T follicular helper cell (primary cell): Measurements from ENCODE around the gene CENPN.

Source experiments
- DNase-seq: peaks from one replicate; pipeline ENCODE4 v3.0.0-alpha.2; 2020; ENCODE audit warnings: low read depth
- total RNA-seq, 2 experiments: gene quantifications; one replicate each; lab custom pipeline; 2026; lab: John Stamatoyannopoulos, UW

Gene CENPN, protein sequence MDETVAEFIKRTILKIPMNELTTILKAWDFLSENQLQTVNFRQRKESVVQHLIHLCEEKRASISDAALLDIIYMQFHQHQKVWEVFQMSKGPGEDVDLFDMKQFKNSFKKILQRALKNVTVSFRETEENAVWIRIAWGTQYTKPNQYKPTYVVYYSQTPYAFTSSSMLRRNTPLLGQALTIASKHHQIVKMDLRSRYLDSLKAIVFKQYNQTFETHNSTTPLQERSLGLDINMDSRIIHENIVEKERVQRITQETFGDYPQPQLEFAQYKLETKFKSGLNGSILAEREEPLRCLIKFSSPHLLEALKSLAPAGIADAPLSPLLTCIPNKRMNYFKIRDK
- 5.8 to 26.8 reads per million in 2 experiments for total RNA-seq

DNA sequence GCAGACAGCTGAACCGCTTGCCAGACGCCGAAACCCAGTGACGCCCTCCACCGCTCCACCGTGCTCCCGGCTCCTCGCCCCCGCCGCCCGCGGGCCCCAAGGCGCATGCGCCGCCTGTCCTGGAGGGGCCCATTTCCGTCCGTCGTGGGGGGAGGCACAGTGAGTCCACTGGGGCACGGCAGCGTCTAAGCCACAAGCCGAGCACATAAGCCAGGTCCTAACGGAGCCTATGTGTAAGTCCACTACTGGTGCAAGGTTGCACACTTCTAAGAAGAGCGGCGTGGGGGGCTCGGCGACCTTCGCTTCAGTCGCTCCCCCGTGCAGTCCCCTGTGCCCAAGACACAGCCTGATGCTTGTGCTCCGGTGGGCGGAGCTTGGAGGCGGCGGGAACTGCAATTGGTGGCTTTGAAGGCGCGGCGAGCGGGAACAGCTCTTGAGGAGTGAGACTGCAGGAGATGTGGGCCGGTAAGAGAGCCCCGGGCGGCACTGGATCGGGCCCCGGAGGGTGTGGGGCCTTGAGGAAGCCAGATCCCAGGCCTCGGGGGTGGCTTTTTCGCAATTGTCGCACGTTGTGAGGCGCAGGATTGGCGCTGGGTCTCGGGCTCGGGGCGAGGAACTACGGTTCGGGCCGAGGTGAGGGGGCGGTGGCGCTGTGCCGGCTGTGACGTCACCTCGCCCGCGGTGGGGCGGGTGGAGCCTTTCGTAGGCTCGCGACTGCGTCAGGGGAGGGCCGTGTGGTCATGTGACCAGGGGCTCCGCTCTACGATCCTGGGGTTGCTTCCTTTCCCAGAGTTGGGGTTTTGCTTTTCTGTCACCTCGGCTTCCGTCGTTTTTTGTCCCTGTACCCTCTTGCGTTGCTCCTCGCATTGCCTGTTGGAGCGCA, at the start of gene CENPN, which contains the start of gene CMC2:
Gene CENPN, plus strand, starts transcription at position 402 of the 883 bp plus-strand sequence. CDS start 4,726 bp downstream, outside the sequence.
Gene CMC2, minus strand, starts transcription at position 73 of the 883 bp plus-strand sequence. CDS start 9,491 bp downstream, outside the sequence.
- peak; percentile 96 for DNase-seq

- no peak for DNase-seq
Measured at GRCh38 chr16:80958284-80958683, 48.7 kb upstream of the CENPN start.

DNA sequence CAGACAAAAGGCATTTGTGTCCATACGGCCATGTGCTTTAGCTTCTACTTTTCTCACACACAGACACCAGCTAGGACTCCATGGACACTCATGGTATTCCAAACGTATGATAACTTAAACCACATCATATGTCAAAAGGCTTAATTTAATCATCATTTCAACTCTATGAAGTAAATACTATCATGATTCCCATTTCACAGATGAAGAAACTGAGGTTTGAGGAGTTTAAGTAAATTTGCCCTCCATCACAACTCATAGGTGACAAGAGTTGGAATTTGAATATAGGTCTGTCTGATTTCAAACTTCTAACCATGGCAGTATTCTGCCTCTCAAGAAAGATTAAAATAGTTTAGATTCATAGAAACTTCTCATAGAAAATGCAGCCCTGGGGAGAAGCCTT, 44.1 kb upstream of the CENPN start:
- DNase-seq: no peak

GRCh38 chr16:80964351-80964750, 42.7 kb upstream of the CENPN start:
- no peak for DNase-seq

DNA sequence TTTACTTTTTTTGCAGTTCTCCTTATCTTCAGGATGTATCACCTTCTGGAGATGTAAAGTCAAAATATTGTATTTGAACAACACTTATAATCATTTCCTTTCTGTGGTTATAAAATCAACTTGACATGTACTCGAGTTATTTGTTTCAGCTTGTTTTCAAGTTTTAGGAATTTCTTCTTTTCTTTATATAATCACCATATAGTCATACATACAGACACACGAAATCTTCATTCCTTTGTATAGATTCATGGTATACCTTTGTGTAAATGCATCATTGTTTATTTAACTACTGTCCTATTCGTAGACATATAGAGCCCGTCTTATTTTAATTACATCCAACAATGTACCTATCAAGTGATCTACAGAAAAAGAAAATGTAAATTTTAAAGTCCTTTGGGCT, 40.4 kb upstream of the CENPN start:
- no peak for DNase-seq

DNA sequence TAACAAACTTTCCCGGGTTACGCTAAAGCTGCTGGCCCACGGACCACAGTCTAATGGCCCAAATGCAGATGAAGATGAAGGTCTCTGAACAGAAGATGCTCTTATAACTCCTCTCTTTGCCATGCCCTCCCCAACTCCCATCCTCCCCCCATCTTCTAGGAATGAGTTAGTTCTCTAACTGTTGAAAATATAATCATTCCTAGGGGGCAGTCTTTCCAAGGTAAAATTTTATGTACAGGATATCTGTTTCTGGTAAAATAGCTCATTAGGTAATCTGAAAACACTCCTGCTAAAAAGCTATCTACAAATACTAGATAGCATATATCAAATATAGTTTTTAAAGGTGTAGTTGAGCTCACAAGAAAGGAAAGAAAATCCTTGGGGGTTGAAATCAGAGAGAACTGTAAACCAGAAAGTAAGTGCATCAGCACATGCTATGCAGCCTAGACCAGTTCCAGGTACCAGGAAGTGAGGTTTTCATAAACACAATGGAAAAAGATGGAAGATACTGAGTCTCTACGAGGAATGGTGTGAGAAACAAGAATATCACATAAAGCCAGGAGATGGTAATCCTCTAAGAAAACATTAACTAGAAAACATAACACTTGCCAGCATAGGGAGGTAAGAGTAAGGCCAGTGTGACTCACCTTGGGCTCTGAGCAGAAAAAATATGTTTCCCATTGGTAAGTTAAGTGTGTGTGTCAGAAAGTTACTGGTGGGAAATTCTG, 38.5 kb upstream of the CENPN start:
- DNase-seq: no peak

DNA sequence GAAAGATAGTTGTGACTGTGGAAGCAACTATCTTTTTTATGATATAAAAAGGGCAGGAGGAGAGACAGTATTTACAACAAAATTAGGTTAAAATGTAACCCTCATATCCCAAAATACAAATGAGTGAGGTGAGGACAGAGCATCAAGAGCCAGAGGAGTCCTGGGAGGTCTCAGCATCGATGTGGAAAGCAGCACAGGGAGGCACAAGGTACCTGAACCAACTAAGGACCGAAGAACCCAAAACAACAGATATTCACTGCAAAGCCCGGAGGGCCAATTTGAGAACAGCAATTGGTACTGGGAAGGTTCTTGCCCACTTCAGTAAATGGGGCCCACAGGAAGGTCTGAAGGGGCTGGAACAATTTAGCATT, 37.9 kb upstream of the CENPN start:
- DNase-seq: no peak

- no peak for DNase-seq
Measured at GRCh38 chr16:80971819-80972218, 35.2 kb upstream of the CENPN start.

- no peak for DNase-seq
Measured at GRCh38 chr16:80972611-80973010, 34.4 kb upstream of the CENPN start.

DNA sequence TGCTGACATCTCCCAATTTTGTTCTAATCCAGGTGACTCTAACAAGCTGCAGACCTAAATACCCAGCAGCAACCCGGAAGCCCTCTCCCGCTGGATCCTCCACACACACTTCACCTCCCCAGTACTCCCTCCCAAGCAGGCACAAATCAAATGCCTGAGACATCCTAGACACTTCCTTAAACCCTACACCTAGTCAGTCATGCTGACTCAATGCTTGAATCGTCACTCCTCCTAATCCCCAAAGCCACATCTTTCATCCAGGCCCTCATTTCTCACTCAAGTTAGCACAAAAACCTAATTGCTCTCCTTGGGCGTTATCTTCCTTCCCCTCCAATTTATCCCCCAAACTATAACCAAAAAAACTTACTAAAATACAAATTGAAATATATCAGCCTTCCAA, 33.0 kb upstream of the CENPN start:
- DNase-seq: no peak

- DNase-seq: no peak
Measured at GRCh38 chr16:80974649-80975376, 32.2 kb upstream of the CENPN start.

DNA sequence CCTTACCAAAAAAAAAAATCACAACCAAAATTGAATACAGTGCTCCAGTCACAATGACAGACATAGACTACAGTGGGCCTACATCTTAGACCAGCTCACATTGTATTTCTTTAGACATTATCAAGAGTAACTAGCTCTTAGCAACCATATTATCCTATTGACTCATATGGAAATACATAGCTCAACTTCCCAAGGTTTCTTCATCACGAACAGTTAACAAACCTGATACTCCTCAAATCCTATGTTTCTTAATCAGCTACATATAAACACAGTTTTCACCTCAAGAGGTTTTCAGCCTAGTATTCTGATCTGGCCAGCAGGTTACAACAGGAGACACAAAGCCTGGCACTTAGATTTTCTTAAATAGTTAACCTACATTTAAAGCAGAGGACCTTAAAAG, 30.1 kb upstream of the CENPN start:
- no peak for DNase-seq

GRCh38 chr16:80981103-80981502, 25.9 kb upstream of the CENPN start:
- DNase-seq: no peak

DNA sequence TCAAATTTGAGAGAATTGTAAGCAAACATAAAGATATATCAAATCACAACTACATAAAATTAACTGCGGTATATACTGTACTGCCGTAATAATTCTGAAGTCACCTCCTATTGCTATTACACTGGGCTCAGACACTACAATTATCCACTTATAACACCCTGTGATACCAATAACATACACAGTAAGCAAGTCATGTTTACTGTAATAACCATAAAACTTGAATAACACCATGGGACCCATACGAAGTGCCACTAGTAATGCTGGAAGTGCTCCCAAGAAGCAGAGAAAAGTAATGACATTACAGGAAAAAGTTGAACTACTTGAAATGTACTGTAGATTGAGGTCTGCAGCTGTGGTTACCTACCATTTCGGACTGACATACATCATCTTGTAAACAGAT, 24.4 kb upstream of the CENPN start:
- DNase-seq: no peak

DNA sequence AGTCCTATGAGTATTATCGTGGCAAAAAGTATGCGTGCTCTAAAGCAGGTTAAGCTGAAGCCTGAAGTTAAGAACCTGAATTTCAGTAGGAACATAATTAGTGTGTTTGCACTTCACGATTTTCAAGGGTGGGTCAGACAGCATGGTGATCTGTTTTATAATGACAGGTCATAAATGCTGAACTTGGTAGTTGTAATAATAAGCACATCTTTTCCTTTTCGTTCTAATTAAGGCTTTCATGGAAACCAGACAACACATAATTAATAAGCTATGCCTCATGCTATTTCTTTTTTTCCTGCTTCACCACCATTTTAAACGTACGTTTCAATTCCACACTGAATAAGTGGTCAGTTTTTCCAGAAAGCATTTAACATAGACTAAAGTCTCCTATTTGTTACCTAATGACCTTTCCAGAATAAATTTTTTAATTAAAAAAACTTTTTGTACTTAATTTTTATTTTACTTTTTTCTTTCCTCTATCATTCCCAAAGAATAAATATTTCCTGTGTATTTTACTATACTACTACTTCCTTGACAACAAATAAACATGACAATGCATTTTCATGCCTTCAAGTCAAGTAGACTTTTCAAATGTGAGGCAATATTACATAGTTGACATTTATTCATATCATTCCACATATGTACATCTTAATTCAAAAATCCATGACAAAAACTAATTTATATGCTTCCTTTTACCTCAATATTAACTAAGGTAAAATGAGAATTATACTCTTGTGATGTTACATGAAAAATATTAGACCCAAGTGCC, 22.7 kb upstream of the CENPN start:
- DNase-seq: no peak

DNA sequence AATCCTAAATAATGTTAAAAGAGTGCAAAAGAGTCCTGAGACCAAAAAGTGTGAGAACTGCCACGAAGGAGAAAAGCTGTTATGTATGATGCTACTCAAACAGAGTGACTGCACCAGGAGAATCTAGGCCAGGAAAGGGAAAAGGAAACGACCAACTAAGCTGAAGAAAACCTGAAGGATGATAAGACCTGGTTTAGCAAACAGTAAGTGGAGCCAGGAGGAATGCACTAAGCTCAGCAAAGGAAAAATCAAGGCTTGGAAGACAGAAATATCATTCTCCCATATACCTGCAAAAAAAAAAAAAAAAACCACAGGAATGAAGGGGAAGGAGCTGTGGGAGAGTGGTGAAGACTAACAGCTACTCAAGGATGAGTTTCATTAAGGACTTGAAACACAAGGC, 21.4 kb upstream of the CENPN start:
- no peak for DNase-seq

DNA sequence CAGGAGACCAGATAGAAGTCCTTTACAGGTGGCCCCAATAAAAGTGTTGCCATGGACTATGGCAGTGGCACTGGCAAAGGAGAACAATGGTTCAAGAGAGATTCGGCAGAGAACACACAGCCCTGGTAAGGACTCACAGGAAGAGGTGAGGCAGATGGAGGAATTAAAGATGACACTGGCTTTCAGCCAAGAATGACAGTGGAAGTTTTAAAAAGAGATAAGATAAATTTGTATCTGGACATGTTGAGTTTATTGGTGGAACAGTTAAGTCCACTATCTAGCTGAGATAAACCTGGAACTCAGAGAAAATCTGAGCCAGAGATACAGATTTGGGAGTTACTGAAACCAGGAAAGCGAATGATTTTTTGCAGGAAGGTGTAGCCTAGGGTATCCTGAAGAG, 20.5 kb upstream of the CENPN start:
- DNase-seq: no peak

GRCh38 chr16:80988756-80989155, 18.3 kb upstream of the CENPN start:
- no peak for DNase-seq

DNA sequence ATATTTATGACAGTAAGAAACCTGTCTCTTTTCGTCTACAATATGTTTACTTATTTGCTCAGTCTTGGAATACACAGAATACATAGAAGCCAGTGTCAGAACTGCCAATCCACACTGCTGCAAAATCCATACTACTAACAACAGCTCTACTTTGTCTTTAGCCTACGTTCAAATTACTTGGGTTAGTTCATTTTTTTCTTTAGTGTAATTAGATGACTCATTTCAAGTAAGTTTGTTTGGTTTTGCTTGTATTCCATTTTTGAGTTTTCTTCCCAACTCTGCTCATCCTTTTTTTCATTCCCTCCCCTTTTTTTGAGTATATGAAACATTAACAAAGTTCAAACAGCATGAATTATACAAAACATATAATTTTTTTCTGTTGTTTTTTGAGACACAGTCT, 17.2 kb upstream of the CENPN start:
- no peak for DNase-seq

DNA sequence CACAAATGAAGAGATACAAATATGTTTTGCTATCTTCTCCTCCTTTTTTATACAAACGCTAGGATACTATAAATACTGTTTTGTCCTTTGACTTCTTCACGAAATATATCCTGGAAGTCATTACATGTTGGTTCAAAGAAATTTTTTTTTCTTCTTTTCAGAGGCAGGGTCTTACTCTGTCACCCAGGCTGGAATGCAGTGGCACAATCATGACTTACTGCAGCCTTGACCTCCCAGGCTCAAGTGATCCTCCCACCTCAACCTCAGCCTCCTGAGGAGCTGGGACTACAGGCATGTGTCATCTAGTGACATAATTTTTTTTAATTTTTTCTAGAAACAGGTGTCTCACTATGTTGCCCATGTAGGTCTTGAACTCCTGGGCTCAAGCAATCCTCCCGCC, 16.4 kb upstream of the CENPN start:
- DNase-seq: no peak

- no peak for DNase-seq
Measured at GRCh38 chr16:80990978-80991377, 16.0 kb upstream of the CENPN start.
